SJCRH30 (cell line): ENCODE results near the gene VGF. TPM values are rescaled to one million over a fixed set of nuclear protein-coding genes. Genes with fewer than 3 reads are reported as not detected.

Source experiments
- DNase-seq, 2 experiments: peaks; one replicate each; pipeline ENCODE4 v3.0.0-alpha.2; 2015 to 2020
- H3K27ac ChIP-seq: fragments of 250-450 bp; sonication (Bioruptor Pico); 2 replicates; pipeline ENCODE4 v1.5.1; 2020; ENCODE audit warnings: mild to moderate bottlenecking, moderate library complexity
- H3K27me3 ChIP-seq: fragments of 250-450 bp; sonication (Bioruptor Pico); 2 replicates; pipeline ENCODE4 v1.5.1; 2020; ENCODE audit warnings: mild to moderate bottlenecking, moderate library complexity
- H3K36me3 ChIP-seq: fragments of 250-450 bp; sonication (Bioruptor Pico); 2 replicates; pipeline ENCODE4 v1.5.1; 2020; ENCODE audit warnings: mild to moderate bottlenecking, moderate library complexity
- H3K4me1 ChIP-seq: fragments of 250-450 bp; sonication (Bioruptor Pico); 2 replicates; pipeline ENCODE4 v1.5.1; 2020; ENCODE audit warnings: mild to moderate bottlenecking, moderate library complexity
- H3K4me3 ChIP-seq: fragments of 250-450 bp; sonication (Bioruptor Pico); 2 replicates; pipeline ENCODE4 v1.5.1; 2020; ENCODE audit warnings: mild to moderate bottlenecking, moderate library complexity
- H3K9me3 ChIP-seq: fragments of 250-450 bp; sonication (Bioruptor Pico); replicated peaks from 2 replicates; pipeline ENCODE4 v1.5.1; 2020; ENCODE audit warnings: mild to moderate bottlenecking, moderate library complexity
- total RNA-seq: library from RNA; depleted of rRNA; stranded (reverse); fragments of >200 nt; shearing (Covaris generic); gene quantifications from 2 replicates; pipeline ENCODE4 v1.2.3, GENCODE V29; 2014

The VGF gene
- total RNA-seq, 1 experiment from 2014 or later: 0.10 TPM

DNA sequence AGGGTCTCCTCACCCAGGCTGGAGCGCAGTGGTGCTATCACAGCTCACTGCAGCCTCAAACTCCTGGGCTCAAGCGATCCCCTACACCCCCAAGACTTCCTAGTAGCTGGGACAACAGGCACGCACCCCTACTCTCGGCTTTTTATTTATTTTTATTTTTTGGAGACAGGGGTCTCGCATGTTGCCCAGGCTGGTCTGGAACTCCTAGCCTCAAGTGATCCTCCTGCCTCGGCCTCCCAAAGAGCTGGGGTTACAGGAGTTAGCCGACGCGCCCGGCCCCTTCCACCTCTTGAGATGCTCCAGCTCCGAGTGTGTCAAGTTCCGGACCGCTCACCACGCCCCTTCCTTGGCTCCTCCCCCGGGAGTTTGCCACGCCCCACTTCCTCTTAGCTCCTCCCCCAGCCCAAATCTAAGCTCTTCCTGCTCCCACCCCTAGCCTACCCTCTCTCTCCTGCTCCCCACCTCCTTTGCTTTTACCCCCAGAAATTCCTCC is 8.4 kb upstream of the VGF start:
- H3K9me3 ChIP-seq: no peaks in the 10 kb centered on the region
- H3K27me3 ChIP-seq: peaks cover 60% of the 10 kb centered on the region
- DNase-seq: peak in 1 of 2 experiments; percentile 45
- no peaks in the 10 kb centered on the region for H3K4me1 ChIP-seq
- no peak overlapping the region for H3K4me3 ChIP-seq
- no peak overlapping the region for H3K27ac ChIP-seq
- H3K36me3 ChIP-seq: no peaks in the 10 kb centered on the region

GRCh38 chr7:101172854-101173751 is 7.7 kb upstream of the VGF start:
- peaks cover 56% of the 10 kb centered on the region for H3K27me3 ChIP-seq
- H3K9me3 ChIP-seq: no peaks in the 10 kb centered on the region
- no peaks in the 10 kb centered on the region for H3K36me3 ChIP-seq
- H3K27ac ChIP-seq: no peak overlapping the region
- H3K4me3 ChIP-seq: no peak overlapping the region
- H3K4me1 ChIP-seq: no peaks in the 10 kb centered on the region
- DNase-seq: no peak

DNA sequence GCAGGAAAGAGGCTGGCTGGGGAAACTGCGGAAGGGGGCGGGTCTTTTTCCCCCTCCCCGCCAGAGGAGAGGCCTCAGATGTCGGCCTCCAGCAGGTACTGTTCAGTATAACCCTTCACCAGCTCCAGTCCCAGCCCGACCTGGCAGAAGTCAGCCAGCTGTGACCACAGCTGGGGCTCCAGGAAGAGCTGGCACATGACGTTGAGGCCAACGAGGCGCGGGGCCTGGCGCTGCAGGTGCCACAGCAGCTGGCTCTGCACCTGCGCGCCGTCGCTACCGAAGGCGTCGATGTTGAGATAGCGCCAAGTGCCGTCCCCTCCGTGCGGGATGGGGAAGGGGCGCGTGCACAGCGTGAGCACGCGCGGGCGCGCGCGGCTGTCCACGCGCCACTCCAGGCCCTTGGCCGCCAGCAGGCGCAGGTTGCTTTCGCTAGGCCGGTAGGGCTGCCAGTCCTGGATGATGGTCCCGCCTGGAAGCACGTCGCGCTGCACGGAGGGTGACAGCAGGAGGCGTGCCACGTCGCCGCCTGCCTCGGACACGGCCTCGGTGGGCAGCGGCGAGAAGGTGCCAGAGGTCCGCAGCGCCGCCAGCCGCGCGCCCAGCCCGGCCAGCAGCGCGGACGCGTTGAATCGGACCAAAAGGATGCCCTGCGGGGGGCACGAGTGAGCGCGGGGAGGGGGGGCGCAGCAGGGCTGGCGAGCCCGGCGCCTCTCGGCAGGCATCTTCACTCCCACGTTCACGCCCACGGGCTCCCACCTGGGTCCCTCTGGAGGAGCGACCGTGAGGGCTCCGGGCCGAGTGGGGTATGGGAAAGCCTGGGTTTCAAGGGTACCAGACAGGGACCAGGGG is 6.9 kb upstream of the VGF start:
- Histone ChIP-seq H3K27ac (no peak overlapping the region), H3K9me3 (no peaks in the 10 kb centered on the region), H3K27me3 (peaks cover 48% of the 10 kb centered on the region), H3K36me3 (no peaks in the 10 kb centered on the region), H3K4me1 (no peaks in the 10 kb centered on the region), H3K4me3 (no peak overlapping the region)
- DNase-seq: no peak

DNA sequence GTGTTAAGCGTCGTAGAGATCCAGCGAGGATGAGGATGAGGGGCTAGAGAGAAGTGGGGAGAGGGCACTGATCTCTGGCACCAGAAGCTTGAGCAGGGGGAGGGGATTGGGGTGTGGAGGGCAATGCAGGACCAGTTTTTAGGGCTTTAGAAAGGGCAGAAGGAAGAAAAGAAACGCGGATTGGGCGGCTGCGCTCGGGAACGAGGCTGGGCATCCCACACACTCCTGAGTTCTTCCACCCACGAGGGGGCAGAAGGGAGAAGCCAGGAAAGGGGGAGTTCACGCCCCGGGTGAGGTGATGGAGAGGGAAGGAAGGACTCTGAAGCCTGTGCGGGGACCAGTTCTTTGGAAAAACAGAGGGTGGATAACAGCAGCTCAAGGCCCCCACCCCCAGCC is 6.1 kb upstream of the VGF start:
- Histone ChIP-seq H3K4me1 (no peaks in the 10 kb centered on the region), H3K9me3 (no peaks in the 10 kb centered on the region), H3K27me3 (peaks cover 43% of the 10 kb centered on the region), H3K36me3 (no peaks in the 10 kb centered on the region), H3K27ac (no peak overlapping the region), H3K4me3 (no peak overlapping the region)
- no peak for DNase-seq

DNA sequence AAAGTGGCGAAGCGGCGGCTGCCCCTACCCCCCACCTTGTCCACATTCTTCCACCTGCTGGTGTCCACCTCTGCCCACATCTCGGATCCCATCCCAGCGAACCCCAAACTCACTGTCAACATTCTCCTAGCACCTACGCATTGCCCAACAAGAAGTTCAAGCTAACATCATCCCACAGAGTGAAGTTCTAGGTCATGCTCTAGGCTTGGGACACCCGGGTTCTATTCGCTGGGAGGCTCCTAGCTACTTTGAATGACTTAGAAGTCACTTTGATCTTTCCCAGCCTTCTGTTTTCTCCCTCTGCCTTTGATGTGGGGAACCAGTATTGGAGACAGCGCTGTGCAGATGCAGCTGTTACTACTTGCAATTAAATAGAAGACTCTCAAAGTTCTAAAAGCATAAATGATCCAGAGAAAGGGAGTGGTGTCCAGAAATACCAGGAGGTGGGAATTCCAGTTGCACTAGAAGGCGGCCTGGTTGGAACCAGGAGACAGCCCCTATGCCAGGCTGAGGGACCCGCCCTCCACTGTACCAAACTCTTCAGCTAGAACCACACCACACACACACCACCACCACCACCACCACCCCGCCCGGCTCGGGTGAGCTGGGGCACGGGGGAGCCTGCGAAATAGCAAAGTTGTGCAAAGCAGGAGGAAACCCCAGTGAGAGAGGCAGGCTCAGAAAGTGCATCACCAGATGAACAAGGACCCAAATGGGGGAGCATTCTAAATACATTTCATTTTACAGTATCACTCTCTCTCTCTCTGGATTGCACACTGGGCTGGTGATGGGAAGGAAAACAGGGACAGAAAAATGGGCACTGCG is 5.5 kb upstream of the VGF start:
- H3K27ac ChIP-seq: no peak overlapping the region
- DNase-seq: no peak
- H3K27me3 ChIP-seq: peaks cover 43% of the 10 kb centered on the region
- H3K4me3 ChIP-seq: no peak overlapping the region
- no peaks in the 10 kb centered on the region for H3K4me1 ChIP-seq
- no peaks in the 10 kb centered on the region for H3K36me3 ChIP-seq
- H3K9me3 ChIP-seq: no peaks in the 10 kb centered on the region

DNA sequence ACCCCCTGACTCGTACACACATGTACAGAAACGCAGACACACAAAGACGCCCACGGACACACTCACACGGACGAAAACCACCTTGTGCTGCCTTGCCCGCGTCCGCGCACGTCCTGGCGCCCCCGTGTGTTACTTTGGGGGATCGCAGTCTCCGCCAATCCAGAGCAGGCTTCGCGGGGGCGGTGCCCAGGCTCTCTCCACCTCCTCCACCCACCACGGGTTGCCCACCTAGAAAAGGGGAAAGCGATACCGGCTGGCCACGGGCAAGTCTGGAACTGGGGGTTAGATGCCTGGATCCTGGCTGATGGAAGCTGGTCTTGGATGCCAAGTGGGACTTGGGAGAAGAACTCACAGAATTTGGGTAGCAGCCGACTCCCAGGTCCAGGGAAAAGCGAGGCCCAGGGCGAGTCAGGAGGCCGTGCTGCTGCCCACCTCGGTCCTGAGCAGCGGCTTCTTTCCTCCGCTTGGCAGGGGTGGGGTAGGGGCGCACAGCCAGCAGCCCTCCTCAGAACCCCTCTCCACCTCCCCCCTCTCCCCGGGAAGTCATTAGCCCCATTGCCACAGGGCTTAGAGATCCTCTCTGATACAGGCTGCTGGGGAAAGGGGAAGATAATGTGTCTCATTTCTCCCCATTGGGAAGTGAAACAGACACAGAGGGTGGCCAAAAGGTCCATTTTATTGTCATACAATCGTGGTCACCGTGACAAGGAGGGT is 4.6 kb upstream of the VGF start:
- H3K4me1 ChIP-seq: no peaks in the 10 kb centered on the region; the same call in 1 of the 2 replicates
- H3K36me3 ChIP-seq: no peaks in the 10 kb centered on the region
- no peak overlapping the region for H3K4me3 ChIP-seq
- H3K27me3 ChIP-seq: peaks cover 43% of the 10 kb centered on the region
- no peak overlapping the region for H3K27ac ChIP-seq
- DNase-seq: peak; percentile 61 to 65
- H3K9me3 ChIP-seq: no peaks in the 10 kb centered on the region

DNA sequence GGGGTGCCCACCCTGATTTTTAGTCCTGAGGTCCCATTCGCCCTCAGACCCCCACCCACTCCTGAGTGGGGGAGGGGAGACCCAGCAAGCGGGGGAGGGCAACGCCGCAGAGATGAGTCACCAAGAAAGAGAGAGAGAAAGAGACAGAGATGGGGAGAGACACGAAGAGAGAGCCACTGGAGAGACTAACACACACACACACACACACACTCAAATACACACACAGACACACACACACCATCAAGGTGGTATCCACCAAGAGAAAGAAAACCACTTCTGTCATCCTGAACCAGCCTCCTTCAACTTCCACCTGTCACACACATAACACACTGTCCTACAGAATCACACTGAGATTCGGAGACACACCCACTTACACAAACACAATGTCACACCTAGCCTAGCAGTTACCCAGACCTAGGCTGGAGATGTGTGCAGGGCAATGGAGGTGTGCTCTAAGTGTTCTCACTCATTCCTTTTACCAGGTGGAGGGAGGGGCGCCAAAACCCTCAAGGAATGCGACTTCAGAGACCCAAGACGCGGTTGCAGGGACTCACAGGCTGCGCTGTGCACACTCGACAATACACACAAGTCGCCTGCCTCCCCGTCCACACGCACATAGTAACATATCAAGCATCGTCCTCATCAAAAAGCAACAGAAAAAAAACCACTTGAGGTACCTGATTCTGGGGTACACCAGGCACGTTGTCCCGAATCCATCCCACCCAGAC is 3.9 kb upstream of the VGF start:
- Histone ChIP-seq H3K27ac (no peak overlapping the region), H3K4me1 (no peaks in the 10 kb centered on the region; the same call in 1 of the 2 replicates), H3K36me3 (no peaks in the 10 kb centered on the region), H3K27me3 (peaks cover 38% of the 10 kb centered on the region), H3K9me3 (no peaks in the 10 kb centered on the region), H3K4me3 (no peak overlapping the region)
- DNase-seq: no peak

- Histone ChIP-seq H3K27me3 (peaks cover 32% of the 10 kb centered on the region), H3K36me3 (no peaks in the 10 kb centered on the region), H3K4me3 (no peak overlapping the region), H3K27ac (no peak overlapping the region), H3K4me1 (no peaks in the 10 kb centered on the region; the same call in 1 of the 2 replicates), H3K9me3 (no peaks in the 10 kb centered on the region)
- no peak for DNase-seq
Measured at GRCh38 chr7:101168412-101169049, 3.2 kb upstream of the VGF start.

DNA sequence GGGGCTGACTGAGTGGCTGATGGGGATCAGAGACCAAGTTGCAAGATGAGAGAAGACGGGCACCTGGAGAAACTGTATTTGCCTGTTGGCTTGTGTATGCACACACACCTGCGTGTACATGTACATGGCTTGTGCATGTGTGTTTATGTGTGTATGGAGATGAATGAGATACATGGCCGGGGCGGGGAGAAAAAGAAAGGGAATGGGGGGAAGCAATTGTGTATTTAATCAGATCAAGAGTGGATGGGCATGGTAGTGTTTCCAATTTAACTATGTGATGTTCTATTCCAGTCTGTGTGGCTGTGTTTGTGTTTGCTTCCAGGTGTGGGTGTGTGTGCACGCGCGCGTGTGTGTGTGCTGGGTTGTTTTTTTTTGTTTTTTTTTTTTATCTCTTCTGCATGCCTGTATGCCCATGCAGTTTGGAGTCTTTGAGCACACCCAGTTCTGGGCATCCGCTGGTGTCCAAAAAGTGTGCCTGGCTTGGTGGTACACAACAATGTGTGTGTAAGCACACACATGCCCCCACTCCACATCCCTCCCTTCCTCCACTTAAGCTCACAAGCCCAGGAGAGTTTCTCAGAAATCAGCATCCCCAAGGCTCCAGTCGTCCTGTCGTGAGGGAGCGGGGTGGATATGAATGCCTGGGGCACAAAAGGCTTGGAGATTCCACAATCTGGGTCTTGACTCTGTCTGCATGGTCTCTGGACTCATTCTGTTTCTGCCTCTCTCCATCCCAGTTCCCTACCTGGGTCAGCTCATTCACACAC is 2.5 kb upstream of the VGF start:
- peaks cover 25% of the 10 kb centered on the region for H3K27me3 ChIP-seq
- no peaks in the 10 kb centered on the region for H3K9me3 ChIP-seq
- no peak for DNase-seq
- H3K4me3 ChIP-seq: no peak overlapping the region
- no peak overlapping the region for H3K27ac ChIP-seq
- no peaks in the 10 kb centered on the region for H3K36me3 ChIP-seq
- no peaks in the 10 kb centered on the region; the same call in 1 of the 2 replicates for H3K4me1 ChIP-seq

GRCh38 chr7:101166909-101167644 is 1.7 kb upstream of the VGF start:
- no peak overlapping the region for H3K27ac ChIP-seq
- DNase-seq: no peak
- no peak overlapping the region for H3K4me3 ChIP-seq
- no peaks in the 10 kb centered on the region for H3K9me3 ChIP-seq
- peaks cover 3% of the 10 kb centered on the region; the same call in 1 of the 2 replicates for H3K4me1 ChIP-seq
- H3K27me3 ChIP-seq: peaks cover 21% of the 10 kb centered on the region
- H3K36me3 ChIP-seq: no peaks in the 10 kb centered on the region

DNA sequence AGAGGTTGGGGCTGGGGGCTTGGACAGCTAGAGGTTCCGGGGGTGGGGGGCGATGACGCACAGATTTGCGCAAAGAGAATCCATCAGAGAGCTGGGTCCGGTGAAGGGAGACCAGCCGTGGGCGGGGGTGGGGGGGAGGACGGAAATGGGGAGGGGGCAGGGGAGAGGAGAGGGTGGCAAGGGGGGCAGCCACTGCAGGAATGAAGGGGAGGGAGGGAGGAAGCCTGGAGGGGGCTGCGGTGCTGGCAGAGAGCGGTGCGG is 1.2 kb upstream of the VGF start:
- H3K4me3 ChIP-seq: no peak overlapping the region
- no peak overlapping the region for H3K27ac ChIP-seq
- H3K4me1 ChIP-seq: peaks cover 3% of the 10 kb centered on the region; the same call in 1 of the 2 replicates
- H3K36me3 ChIP-seq: no peaks in the 10 kb centered on the region
- no peak for DNase-seq
- H3K27me3 ChIP-seq: peaks cover 17% of the 10 kb centered on the region
- no peaks in the 10 kb centered on the region for H3K9me3 ChIP-seq
